Activated CD8-positive, alpha-beta memory T cell treated with anti-CD3 and anti-CD28 coated beads, Interleukin-2, amount 50 U/mL, for 4 hours (primary cell): ENCODE data around the gene NSMF.

Source experiments
- DNase-seq: peaks from one replicate; pipeline ENCODE4 v3.0.0-alpha.2; 2020

NSMF gene

DNA sequence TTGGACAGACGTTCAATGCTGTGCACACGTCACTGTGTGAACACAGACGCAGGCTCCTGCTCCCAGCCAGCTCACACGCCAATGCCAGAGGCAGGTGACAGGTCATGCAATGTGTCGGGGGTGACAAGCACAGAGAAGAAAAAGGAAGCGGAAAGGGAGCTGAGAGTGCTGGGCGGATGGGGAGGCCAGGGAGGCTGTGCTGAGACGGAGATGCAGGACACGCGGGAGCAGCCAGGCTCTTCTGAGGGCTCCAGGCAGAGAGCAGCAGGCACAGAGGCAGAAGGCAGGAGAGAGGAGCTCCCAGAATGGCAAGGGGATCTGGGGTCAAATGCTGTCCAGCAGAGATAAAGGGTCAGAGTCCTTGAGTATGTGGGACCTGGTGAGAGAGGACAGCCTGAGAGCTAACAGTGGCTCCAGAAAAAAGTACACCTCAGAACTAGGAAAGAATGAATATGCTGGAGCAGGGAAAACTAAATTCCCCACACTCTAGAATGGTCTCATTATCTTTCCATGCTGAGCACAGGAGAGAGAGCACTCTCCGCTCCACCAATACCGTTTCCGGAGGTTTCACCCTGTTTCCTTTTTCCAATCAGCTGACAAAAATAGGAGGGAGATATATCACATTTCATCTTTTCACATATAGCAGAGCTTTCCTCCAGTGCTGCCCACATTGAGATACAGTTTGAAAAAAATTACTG lies 32.8 kb upstream of the NSMF start:
- DNase-seq, result no peak

DNA sequence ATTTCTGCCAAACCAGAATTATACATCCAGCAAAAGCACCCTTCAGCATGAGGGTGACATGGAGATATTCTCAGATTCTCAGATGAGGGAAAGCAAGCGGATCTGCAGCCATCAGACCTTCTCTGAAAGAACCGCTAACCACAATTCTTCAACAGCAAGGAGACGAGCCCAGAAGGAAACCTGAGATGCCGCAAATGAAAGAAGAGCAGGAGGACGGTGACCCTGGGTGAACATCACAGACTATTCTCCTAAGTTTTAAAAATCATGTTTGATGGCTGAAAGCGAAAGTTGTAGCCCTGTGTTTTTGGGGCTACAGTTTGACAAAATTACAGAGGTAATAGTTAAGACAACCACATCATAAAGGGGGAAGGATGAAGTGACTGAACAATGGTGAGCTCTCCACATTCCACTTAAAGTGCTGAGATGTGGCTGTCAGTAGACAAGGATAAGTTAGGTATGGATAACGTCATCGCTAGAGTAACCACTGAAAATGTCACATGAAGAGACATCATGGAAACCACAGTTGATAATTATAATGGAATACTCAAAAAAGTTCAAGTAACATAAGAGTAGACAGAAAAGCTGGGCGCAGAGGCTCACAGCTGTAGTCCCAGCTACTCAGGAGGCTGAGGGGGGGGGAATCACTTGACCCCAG lies 31.5 kb upstream of the NSMF start:
- DNase-seq, result no peak

DNA sequence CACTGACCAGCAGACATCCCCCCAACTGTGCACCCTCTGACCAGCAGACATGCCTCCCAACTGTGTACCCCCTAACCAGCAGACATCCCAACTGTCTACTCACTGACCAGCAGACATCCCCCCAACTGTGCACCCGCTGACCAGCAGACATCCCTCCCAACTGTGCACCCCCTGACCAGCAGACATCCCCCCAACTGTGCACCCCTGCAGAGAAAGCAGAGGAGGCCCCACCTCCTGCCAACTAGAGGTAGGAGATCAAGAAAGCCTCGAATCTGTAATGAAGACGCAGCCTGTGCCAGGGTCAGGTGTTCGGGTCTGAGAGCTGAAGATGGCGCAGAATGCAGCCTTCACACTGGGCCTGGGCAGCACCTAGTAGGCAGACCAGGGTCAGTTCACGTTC lies 29.8 kb upstream of the NSMF start:
- DNase-seq, result no peak

DNA sequence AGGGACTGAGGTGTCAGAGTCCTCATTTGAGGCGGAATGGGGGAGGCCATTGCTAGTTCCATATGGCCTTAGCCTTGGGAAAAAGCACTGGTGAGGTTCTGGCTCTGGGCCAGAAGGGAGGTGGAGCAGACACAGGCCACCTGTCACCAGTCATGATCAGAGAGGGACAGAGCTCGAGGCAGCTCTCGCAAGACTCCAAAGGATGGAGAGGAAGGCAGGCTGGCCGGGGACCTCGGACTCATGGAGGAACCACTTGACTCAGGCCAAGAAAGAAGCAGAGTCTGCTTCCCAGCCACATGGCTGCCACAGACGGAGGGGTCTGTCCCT lies 29.2 kb upstream of the NSMF start:
- no peak for DNase-seq

DNA sequence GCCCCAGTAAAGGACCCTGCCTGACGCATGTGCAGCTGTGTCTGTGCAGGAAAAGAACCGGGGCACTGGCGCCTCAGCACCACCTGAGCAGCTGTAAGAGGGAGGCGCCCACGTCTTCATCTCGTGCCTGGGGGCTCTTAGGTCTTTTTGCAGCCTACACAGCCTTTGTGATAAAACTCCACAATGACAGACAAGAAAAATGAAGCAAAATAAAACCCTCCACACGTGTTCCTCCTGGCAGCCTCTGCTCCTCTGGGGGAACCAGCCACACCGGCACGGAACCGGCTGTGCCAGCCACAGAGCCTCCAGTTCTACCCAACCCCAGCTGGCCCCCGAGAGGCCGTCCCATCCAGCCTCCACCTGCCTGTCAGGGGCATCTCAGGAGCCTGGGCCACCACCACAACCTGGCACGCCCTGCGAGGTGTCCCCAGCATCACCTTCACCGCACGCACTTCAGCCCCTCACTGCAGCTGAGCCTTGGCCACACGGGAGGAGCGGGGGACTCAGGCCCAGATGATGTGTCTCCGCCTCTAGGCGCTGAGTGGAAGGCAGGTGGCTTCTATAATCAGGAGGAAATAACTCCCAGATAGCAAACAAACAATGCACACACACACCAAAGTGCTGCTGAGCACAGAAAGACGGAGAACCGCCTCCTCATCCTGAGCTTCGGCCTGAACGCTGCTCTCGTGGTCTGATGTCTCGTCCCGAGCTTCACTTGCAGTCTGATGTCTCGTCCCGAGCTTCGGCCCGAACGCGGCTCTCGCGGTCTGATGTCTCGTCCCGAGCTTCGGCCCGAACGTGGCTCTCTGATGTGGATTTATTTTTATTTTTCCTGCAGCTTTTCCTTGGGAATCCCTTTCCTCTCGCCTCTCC lies 28.6 kb upstream of the NSMF start:
- no peak for DNase-seq

DNA sequence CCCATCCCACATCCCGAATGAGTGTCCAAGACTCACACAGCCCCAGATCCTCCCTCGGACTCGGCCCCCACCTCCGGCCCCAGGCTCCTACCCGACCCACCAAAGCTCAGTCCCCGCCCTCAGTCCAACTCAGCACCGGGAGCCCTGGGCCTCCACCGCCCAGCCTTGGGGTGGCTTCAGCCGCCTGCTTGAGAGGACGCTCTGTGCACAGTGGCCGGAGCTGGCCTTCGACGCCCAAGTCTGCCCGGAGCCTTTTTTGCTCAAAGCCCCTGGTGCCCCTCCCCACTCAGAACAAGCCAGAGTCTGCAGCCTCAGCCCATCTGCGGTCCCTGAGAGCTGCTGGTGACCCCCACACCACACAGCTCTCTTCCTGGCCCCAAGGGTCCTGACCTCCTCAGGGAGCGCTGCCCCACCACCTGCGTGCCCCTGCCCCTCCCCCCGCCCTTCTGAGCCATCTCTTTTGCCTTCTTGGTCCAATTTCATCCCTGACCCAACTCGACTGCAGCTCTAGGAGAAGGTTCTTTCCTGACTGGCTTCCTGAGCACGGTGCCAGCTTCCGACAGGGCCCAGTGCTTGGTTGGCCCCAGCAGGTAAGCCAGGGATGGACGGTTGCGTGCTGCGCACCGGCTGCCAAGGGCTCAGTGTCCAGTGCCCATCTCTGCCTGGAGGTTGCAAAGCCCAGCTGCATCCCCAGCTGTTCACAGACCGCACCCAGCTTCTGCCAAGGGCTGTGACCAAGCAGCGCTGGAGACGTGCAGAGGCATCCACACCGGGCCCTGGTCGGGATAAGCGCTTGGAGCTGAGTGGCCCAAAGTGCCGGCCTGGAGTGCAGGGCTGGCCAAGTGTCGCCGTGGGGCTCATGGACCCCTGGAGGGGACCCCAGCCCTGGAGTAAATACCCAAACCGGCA lies 27.7 kb upstream of the NSMF start:
- DNase-seq, result no peak

DNA sequence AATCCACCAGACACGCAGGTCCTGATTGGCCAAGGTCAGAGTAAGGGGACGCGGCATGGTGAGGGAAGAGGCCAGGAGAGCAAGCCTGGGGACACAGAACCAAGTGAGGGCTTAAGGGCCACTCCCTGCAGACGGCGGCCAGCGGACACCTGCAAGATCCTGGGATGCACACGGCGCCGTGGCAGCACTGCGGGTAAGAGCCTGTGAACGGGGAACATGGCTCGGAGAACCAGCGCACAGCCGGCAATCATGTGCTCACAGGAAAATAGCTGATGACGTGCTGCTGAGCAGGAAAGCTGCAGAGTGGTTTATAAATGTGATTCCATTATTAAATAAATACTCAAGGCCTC lies 27.0 kb upstream of the NSMF start:
- DNase-seq, result no peak

DNA sequence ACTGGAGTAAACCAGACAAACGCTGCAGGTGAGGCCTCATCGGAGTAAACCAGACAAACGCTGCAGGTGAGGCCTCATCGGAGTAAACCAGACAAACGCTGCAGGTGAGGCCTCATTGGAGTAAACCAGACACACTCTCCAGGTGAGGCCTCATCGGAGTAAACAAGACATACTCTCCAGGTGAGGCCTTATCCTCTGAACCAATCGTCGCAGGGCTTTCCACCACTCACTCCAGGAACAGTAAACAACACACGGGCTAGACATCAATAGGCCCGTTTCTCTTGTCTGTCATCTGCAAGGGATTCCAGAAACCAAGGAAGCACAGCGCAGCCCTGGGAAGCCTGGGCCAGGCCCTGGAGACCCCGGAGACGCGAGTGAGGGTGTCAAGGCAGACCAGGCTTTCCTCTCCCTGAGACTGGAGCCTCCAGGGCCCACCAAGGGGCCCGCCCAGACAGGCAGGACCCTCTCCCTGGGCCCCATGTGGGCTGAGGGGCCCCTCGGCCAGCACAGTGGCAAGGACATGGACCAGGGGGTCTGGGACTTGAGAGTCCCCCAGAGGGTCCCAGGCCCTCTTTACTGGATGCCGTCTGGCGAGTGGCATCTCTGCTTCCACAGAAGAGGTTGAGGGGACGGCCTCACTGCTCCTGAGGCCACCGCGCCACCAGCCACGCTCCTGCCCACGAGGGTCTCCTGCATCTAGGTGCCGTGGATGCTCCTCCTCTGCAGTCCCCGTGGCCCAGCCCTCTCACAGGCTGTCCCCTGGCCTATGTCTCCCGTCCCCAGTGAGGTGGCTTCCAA lies 26.4 kb upstream of the NSMF start:
- DNase-seq, result no peak

DNA sequence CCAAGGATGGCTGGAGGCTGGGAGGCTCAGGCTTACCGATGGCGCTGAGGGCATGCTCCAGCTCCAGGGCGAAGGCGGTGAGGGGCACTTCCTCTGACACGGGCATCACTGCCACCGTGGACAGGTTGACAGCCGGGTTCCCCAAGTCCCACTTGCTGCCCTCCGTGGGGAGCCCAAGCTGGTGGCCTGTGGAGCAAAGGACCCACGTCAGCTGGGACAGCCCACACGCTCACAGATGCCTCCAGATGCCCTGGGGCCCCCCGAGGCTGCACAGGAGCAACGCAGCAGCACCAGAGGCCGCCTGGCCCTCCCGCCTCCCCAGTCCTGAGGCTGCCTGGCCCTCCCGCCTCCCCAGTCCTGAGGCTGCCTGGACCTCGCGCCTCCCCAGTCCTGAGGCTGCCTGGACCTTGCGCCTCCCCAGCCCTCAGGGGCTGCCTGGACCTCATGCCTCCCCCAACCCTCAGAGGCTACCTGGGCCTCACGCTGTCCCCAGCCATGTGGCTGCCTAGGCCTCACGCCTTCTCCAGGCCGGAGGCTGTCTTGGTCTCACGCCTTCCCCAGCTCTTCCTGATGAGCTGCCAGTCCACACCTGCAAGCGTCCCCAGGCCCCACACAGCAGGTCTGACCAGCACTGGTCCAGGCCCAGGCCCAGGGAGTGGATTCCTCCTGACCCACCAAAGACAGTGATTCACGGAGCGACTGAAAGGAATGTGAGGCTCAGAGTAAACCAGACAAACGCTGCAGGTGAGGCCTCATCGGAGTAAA lies 25.6 kb upstream of the NSMF start:
- no peak for DNase-seq

DNA sequence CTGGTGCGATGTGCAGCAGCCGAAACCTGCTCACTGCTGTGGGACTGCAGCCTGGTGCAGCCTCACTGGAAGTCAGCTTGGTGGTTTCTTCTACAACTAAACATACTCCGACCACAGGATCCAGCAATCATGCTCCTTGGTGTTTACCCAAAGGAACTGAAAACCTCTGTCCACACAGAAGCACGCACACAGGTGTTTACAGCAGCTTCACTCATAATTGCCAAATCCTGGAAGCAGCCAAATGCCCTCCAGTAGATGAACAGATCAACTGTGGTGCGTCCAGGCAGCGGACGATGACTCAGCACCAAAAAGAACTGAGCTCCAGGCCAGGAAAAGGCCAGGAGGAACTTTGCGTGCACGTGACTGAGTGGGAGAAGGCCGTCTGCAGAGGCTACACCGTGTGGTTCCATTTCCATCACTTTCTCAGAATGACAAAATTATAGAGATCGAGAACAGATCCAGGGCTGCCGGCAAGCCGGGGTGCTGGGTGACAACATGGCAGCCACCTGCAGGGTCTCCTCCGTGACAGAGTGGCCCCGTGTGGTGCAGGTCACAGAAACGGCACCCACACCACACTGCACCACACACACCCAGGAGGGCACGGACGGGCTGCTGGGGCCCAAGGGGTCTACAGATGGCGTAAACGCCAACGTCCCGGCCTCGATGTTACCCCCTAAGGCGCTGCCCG lies 23.1 kb upstream of the NSMF start:
- DNase-seq, result no peak

DNA sequence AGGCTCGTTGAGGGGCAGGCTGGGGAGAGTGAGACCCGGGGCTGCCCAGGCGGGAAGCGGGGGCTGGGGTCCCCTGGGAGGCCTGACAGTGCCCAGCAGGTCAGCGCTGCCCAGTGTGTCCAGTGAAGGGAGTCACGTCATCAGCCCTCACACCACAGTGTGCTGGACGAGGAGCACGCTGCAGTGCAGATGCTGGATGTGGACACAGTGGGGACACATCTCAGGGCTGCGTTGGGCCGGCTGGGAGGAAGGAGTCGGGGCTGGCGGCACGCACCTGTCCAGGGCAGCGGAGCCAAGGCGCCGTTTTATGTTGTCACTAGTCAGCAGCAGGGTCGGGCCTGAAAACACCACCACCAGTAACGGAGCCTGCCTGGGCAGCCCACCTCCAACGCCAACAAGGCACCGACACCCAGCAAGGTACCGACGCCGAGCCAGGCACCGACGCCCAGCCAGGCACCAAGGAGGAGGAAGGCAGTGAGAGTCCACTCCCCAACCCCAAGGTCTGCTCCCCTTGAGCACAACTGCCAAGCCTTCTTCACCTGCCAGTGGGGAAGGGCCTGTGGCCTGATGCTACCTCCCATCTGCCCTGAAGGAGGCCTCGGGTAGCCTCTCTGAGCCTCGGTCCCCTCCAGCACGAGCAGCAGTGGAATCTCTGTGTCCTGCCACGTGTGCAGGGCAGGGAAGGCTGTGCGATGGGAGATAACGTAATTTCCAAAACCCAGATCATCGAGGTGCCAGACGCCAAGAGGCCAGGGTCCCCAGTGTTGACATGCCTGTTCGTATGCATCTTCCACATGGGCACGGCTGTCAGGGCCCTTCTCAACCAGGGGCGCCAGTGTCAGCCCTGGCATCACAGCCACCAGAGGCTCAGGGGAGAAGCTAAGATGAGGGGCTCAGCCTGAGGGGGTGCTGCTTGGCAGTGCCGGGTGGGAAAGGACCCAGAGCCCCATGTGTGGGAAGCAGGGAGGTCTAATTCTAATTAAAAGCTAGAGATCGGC lies 21.9 kb upstream of the NSMF start:
- DNase-seq, result no peak

DNA sequence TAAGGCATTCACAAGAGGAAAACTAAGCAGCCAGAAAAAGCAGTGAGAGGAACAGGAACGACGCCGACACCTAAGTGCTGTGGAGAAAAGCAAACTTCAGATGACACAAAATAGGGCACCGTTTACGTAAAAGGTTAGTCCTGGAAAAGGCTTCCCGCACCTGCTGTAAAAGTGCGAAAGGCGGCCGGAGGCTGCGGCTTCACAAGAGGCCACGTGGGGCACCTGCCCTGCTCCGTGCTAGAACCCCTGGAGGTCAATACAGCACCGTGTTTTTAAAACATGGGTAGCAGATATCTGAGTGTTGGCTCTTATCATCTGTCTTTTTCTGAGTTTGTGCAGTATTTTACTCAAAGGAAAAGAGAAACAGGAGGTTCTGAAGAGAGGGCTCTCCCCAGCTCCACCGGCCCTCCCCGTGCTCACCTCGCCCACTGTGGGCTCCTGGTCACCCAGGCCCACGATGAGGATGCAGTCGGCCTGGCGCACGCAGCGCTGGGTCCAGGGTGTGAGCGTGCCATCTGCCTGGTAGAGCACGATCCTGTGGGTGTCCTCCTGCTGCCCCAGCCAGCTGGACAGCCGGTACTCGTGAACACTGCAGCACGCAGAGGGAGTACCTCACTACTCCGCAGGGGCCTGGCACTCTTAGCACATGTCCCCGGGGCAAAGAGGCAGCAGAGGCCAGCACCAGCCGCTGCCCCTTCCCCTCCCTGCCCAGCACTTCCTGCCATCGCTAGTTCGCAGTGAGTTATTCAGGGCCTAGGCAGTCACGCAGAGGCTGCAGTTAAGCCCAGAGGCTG lies 21.0 kb upstream of the NSMF start:
- DNase-seq, result no peak

DNA sequence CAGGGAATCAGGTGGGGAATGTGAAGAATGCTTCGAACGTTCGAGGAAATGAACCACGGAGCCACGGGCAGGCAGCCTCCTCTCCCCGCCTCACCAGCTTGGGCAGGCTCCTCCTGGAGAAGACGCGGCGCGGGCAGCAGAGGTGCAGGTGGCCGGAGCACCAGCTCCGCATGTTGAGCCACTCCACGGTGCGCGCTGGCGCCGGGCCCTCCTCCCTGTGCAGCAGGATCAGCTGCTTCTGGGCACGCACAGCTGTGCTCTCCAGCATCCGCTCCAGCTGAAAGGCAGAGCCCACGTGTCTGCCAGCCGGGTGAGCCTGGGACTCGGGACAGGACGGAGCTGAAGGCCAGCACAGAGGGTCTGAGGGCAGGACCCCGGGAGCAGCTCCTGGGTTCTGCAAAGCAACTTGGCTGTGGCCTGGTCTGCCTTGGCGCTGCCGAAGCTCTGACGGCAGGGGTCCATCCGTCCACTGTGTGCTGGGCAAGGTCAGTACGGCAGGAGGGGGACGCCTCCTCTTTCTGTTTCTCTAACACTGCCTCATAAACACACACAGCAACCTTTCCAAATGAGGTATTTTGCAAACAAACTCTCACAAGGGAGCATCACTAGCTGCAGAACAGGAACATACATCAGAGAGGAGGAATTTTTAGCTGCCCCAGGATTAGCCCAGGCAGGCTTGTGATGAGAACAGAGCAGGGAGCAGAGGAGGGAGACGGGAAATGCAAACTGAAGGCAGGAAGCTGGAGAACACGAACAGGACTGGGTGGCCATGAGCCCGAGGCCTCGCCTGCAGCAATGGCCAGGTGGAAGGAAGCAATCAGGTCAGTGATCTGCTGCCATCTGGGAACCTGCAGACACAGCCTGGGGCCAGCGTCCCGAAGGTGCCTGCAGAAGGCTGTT lies 20.1 kb upstream of the NSMF start:
- DNase-seq, result no peak

DNA sequence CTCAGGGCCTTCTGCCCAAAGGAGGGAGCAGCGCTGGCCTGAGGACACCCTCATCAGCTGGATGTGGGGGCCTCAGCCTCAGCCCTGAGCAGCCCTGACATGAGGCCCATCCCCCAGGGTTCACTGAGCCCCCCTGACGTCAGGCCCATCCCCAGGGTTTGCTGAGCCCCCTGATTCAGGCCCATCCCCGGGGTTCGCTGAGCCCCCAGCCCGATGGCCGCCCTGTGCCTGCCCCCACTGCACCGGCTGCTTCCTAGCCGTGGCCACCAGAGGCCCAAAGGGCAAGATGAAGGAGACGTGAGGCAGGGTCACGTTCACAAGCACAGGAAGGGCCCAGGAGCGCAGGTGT lies 19.5 kb upstream of the NSMF start:
- DNase-seq, result no peak

DNA sequence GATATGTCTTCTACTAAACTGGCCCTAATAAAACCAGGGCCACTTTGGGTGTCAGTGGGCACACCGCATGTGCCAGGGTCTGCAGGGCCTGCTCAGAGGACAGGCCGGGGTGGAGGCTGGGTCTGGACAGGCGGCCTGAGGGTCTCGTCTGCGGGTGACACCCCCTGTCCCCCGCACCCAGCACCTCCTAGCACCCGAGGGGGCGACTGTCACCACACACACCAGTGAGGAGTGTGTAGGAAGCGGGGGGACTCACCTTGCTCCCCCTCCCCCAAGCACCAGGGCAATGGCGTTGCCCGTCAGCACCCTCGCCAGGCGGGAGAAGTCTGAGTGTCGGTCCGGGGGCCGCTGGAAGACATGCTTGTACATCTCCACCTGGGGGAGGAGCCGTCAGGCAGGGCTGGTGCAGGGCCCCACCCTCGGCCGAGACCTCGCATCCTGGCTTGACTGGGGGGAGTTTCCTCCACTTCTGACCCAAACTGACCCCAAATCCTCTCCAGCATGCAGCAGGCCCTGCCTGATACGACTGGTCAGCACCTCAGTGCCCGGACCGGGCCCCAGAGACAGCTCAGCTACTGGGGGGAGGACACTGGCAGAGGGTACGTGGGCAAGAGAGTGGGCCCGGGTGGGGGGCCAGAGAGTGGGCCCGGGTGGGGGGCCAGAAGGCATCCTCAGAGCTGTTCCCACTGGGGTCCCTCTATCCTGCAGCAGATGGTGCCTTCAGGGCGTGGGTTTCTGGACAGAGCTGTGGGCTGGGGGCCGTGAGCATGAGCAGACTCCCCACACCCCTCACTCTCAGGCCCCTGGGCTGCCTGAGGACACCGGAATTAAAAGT lies 18.9 kb upstream of the NSMF start:
- DNase-seq, result no peak

DNA sequence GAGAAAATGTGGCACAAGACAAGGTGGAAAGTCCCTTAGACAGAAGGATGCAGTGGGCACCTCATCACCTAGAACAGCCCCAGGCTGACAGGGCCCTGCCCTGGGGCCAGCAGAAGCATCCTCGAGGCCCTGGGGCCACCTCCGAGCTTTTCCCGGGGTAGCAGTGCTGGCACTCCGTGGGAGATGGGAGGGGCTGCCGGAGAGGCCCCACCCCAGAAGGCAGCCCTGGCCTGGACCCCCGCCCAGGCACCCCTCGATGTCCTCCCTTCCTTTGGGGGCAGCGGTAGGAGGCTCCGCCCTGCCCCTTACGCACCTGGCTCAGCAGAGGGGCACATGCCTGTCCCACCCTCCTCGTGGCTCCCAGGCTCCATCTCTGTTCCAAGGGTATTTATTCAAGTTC lies 17.7 kb upstream of the NSMF start:
- DNase-seq, result no peak

DNA sequence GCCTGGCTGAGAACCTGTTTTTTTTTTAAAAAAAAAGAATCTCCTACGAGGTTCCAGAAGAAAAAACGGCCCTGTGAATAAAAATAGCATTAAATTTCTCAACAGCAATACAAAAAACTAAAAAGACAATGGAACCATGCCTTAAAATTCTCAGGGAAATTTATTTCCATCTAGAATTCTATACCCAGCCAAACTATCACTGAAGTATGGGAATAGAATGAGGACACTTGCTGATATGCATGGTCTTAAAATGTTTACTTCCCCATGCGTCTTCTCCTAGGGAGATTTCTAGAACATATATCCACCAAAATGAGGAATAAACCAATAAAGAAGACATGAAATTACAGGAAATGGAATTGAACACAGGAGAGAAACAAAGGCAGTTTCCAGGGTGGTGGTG lies 16.5 kb upstream of the NSMF start:
- no peak for DNase-seq
